Parathyroid adenoma (tissue), 2 donors: ENCODE measurements around the gene ANKRD23.

Source experiments
- H2AFZ ChIP-seq: fragments of 300-600 bp; sonication (generic); one replicate; pipeline ENCODE4 v1.7.0; 2017; ENCODE audit warnings: antibody characterized with exemption, mild to moderate bottlenecking
- H3K27ac ChIP-seq: fragments of 300-600 bp; sonication (generic); one replicate; pipeline ENCODE4 v1.7.0; 2017
- H3K27me3 ChIP-seq: fragments of 300-600 bp; sonication (generic); one replicate; pipeline ENCODE4 v1.7.0; 2017; ENCODE audit warnings: low read length; ENCODE audit not compliant: control insufficient read depth, insufficient read depth
- H3K36me3 ChIP-seq: fragments of 300-600 bp; sonication (generic); one replicate; pipeline ENCODE4 v1.7.0; 2017; ENCODE audit warnings: low read length; ENCODE audit not compliant: control insufficient read depth, insufficient read depth
- H3K4me1 ChIP-seq: fragments of 300-600 bp; sonication (generic); one replicate; pipeline ENCODE4 v1.7.0; 2017; ENCODE audit warnings: control low read depth
- H3K4me2 ChIP-seq: fragments of 300-600 bp; sonication (generic); one replicate; pipeline ENCODE4 v1.7.0; 2017; ENCODE audit warnings: low read length
- H3K4me3 ChIP-seq: fragments of 300-600 bp; sonication (generic); one replicate; pipeline ENCODE4 v1.7.0; 2017; ENCODE audit warnings: low read depth, low read length
- H3K79me2 ChIP-seq: fragments of 300-600 bp; sonication (generic); one replicate; pipeline ENCODE4 v1.7.0; 2017; ENCODE audit warnings: control low read depth
- H3K9ac ChIP-seq: fragments of 300-600 bp; sonication (generic); one replicate; pipeline ENCODE4 v1.7.0; 2017; ENCODE audit warnings: mild to moderate bottlenecking
- H3K9me3 ChIP-seq: fragments of 300-600 bp; sonication (generic); one replicate; pipeline ENCODE4 v1.7.0; 2017; ENCODE audit warnings: low read length; ENCODE audit not compliant: control insufficient read depth
- CTCF ChIP-seq: fragments of 300-600 bp; sonication (generic); IDR thresholded peaks from one replicate; pipeline ENCODE4 v1.7.0; 2017; ENCODE audit warnings: antibody characterized with exemption, mild to moderate bottlenecking
- donor health status: primary hyperparathyroidism.

ANKRD23 gene

GRCh38 chr2:96841701-96842495 lies 1.9 kb downstream of the ANKRD23 start:
- Histone ChIP-seq H3K27me3 (no peaks in the 10 kb centered on the region), H3K9me3 (no peaks in the 10 kb centered on the region), H3K4me1 (peaks cover 19% of the 10 kb centered on the region), H3K79me2 (no peaks in the 10 kb centered on the region), H3K9ac (no peak overlapping the region), H2AFZ (peak overlapping the region; percentile 54), H3K36me3 (no peaks in the 10 kb centered on the region), H3K4me3 (no peak overlapping the region), H3K27ac (peak overlapping the region; percentile 49), H3K4me2 (peak overlapping the region; percentile 49)
- TF ChIP-seq CTCF, result no peak

GRCh38 chr2:96839875-96840850 lies 3.7 kb downstream of the ANKRD23 start:
- no peaks in the 10 kb centered on the region for H3K79me2 ChIP-seq
- H3K27ac ChIP-seq, result no peak overlapping the region
- no peak overlapping the region for H3K9ac ChIP-seq
- peaks cover 19% of the 10 kb centered on the region for H3K4me1 ChIP-seq
- H3K27me3 ChIP-seq, result no peaks in the 10 kb centered on the region
- no peak overlapping the region for H3K4me3 ChIP-seq
- H3K36me3 ChIP-seq, result no peaks in the 10 kb centered on the region
- H2AFZ ChIP-seq, result peak overlapping the region; percentile 63
- no peak for TF ChIP-seq CTCF
- no peaks in the 10 kb centered on the region for H3K9me3 ChIP-seq
- no peak overlapping the region for H3K4me2 ChIP-seq

- Histone ChIP-seq H3K9ac (no peak overlapping the region), H3K36me3 (no peaks in the 10 kb centered on the region), H3K79me2 (no peaks in the 10 kb centered on the region), H3K27ac (no peak overlapping the region), H2AFZ (peak overlapping the region; percentile 63), H3K27me3 (no peaks in the 10 kb centered on the region), H3K4me1 (peaks cover 19% of the 10 kb centered on the region), H3K4me2 (no peak overlapping the region), H3K4me3 (no peak overlapping the region), H3K9me3 (no peaks in the 10 kb centered on the region)
- no peak for TF ChIP-seq CTCF
Measured at GRCh38 chr2:96839293-96839874, 4.4 kb downstream of the ANKRD23 start.

GRCh38 chr2:96838345-96839292 lies 5.2 kb downstream of the ANKRD23 start:
- peak overlapping the region; percentile 63 for H2AFZ ChIP-seq
- H3K27me3 ChIP-seq, result no peaks in the 10 kb centered on the region
- no peak overlapping the region for H3K4me2 ChIP-seq
- H3K9me3 ChIP-seq, result no peaks in the 10 kb centered on the region
- TF ChIP-seq CTCF, result no peak
- H3K27ac ChIP-seq, result no peak overlapping the region
- H3K4me1 ChIP-seq, result peaks cover 19% of the 10 kb centered on the region
- H3K4me3 ChIP-seq, result no peak overlapping the region
- H3K36me3 ChIP-seq, result no peaks in the 10 kb centered on the region
- H3K79me2 ChIP-seq, result no peaks in the 10 kb centered on the region
- H3K9ac ChIP-seq, result no peak overlapping the region
